ENCODE data around the gene SCAMP4. TPM values are rescaled to one million over a fixed set of nuclear protein-coding genes. Genes with fewer than 3 reads are reported as not detected.
"Not testable (repeated sequence)": the region's sequence is repeated elsewhere in the genome, so short reads cannot be mapped to it uniquely, and the experiment has no call there.

The SCAMP4 gene
- total RNA-seq, 4 donors from 2014 or later = 26.6 to 76.5 (median 59.3) TPM

DNA sequence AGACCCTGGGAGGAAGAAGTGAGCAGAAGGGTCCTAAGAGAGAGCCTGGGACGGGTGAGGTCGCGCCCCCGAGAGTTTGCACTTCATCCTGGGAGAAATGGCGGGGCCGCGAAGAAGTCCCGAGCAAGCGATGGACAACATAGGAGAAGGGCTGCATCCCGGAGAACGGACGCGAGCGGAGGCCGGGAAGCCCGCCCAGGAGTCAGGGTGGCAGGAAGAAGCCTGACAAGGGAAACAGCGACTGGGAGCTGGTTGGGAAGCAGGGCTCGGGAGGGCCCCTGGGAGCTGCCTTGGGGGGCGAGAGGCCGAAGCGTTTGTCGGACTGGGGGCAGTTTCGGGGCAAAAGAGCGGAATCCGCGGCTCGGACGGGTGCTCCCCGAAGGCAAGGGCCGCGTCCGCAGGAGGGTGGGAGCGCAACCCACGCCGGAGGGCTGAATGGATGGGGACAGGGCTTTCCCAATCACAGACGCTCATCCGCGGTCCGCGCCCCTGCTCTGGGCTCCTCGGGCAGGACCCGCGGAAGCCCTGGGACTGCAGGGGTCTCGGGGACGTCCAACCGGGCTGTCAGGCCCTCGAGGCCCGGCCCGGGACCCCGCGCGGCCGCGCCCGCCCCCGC, 20.4 kb upstream of the SCAMP4 start:
- Histone ChIP-seq H3K27ac (replicated peaks in 1 of 4) (peak overlapping the region; percentile 75 to 91 (median 86)), H3K9me3 (no peaks in the 10 kb centered on the region), H3K36me3 (peaks cover 0 to 16% (median 10%) of the 10 kb centered on the region in 4 donors), H3K4me3 (peak overlapping the region; percentile 65 to 88 (median 72)), H3K27me3 (no peaks in the 10 kb centered on the region), H3K4me1 (peaks cover 40 to 57% (median 51%) of the 10 kb centered on the region in 4 donors)
- WGBS = under 1% methylated on average over 26 of the region's 56 CpGs
- no peak for TF ChIP-seq EP300 (IDR thresholded peaks at IDR 0.05)
- no peak for TF ChIP-seq CTCF (IDR thresholded peaks at IDR 0.05)
- TF ChIP-seq POLR2A (IDR thresholded peaks at IDR 0.05; ENCODE audit: low read depth) = no peak
- no peak for TF ChIP-seq POLR2AphosphoS5 (IDR thresholded peaks at IDR 0.05)
- no peak for DNase-seq (ENCODE audit: extremely low spot score)
- intact Hi-C loops (cut with DNase I) = no loop called here

- WGBS = 41% methylated on average over 23 of the region's 46 CpGs
- H3K36me3 ChIP-seq = not testable (repeated sequence)
These were observed 19.6 kb upstream of the SCAMP4 start, which contains the start of gene ABHD17A for GRCh38 chr19:1885398-1886119. Gene ABHD17A (minus strand): TSS chr19:1885496. CDS start chr19:1881566, 3,930 bp downstream.

DNA sequence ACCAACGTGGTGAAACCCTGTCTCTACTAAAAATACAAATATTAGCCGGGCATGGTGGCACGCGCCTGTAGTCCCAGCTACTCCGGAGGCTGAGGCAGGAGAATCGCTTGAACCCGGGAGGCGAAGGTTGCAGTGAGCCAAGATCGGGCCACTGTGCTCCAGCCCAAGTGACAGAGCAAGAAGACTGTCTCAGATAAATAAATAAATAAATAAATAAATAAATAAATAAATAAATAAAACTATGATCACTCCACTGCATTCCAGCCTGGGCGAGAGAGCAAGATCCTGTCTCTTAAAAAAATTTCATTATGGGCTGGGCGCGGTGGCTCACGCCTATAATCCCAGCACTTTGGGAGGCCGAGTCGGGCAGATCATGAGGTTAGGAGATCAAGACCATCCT, 18.8 kb upstream of the SCAMP4 start:
- DNase-seq (ENCODE audit: extremely low spot score); intact Hi-C loops (cut with DNase I); H3K36me3 ChIP-seq; H3K9me3 ChIP-seq; H3K27me3 ChIP-seq; H3K27ac ChIP-seq (replicated peaks in 1 of 4); H3K4me3 ChIP-seq: not testable (repeated sequence)
- H3K4me1 ChIP-seq = peaks cover 30 to 42% (median 36%) of the 10 kb centered on the region in 4 donors
- WGBS = 95% methylated on average over 15 of the region's 15 CpGs

More at GRCh38 chr19:1885398-1886119, 19.6 kb upstream of the SCAMP4 start, which contains the start of gene ABHD17A:
- Histone ChIP-seq H3K4me3 (peak within 1 kb of the TSS; percentile 65 to 88 (median 72)), H3K27ac (replicated peaks in 1 of 4) (peak within 1 kb of the TSS; percentile 75 to 91 (median 86)), H3K4me1 (peaks cover 33 to 50% (median 44%) of the 10 kb centered on the region in 4 donors)
- TF ChIP-seq POLR2AphosphoS5 (IDR thresholded peaks at IDR 0.05) = peak; percentile 94 to 96
- TF ChIP-seq POLR2A (IDR thresholded peaks at IDR 0.05; ENCODE audit: low read depth) = peak; percentile 15
- intact Hi-C loops (cut with DNase I); H3K27me3 ChIP-seq; H3K9me3 ChIP-seq: not testable (repeated sequence)
- DNase-seq (ENCODE audit: extremely low spot score) = peak; percentile 99

DNA sequence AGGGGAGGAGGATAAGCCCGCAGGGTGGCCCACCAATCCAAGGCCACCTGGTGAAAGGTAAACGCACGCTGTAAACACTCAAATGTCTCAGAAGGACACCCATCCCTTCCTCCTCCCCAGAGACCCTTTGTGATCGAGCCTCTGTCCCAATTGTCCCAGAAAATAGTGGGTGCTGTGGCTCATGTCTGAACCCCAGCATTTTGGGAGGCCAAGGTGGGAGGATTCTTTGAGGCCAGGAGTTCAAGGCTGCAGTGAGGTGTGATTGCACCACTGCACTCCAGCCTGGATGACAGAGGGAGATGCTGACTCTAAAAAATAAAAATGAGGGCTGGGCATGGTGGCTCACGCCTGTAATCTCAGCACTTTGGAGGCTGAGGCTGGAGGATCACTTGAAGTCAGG, 16.8 kb upstream of the SCAMP4 start:
- intact Hi-C loops (cut with DNase I) = no loop called here
- 83% methylated on average over 5 of the region's 5 CpGs for WGBS
- H3K27ac ChIP-seq (replicated peaks in 1 of 4) = no peak overlapping the region

DNA sequence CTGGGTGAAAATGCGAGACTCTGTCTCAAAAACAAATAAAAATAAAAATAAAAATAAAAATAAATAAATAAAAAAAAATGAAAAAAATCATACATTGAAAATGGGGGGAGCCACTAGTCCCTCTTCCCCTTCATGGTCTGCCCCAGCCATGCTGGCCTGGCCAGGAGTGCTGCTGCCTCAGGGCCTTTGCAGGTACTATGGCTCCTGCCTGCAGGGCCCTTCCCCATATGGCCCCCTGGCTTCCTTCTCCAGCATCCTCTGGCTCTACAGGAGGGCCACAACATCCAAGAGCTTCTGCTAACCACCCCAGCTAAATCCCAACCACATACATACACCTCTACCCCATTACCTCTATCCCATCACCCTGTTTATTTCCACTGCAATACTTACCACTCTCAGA, 15.3 kb upstream of the SCAMP4 start:
- no peak for DNase-seq (ENCODE audit: extremely low spot score)
- H3K4me1 ChIP-seq = peaks cover 0 to 6% (median 3%) of the 10 kb centered on the region in 4 donors
- WGBS = 96% methylated on average over 1 of the region's 1 CpG
- no peaks in the 10 kb centered on the region for H3K27me3 ChIP-seq
- no peak for TF ChIP-seq POLR2AphosphoS5 (IDR thresholded peaks at IDR 0.05)
- TF ChIP-seq CTCF (IDR thresholded peaks at IDR 0.05) = no peak
- no peak for TF ChIP-seq POLR2A (IDR thresholded peaks at IDR 0.05; ENCODE audit: low read depth)
- TF ChIP-seq EP300 (IDR thresholded peaks at IDR 0.05) = no peak
- H3K9me3 ChIP-seq = no peaks in the 10 kb centered on the region
- intact Hi-C loops (cut with DNase I) = no loop called here
- H3K36me3 ChIP-seq = no peaks in the 10 kb centered on the region
- H3K27ac ChIP-seq (replicated peaks in 1 of 4) = no peak overlapping the region
- H3K4me3 ChIP-seq = no peak overlapping the region

More for the DNA sequence above, 16.8 kb upstream of the SCAMP4 start:
- H3K27me3 ChIP-seq = no peaks in the 10 kb centered on the region
- H3K36me3 ChIP-seq = no peaks in the 10 kb centered on the region
- DNase-seq (ENCODE audit: extremely low spot score) = no peak
- no peak overlapping the region for H3K4me3 ChIP-seq
- H3K4me1 ChIP-seq = peaks cover 13 to 21% (median 16%) of the 10 kb centered on the region in 4 donors
- no peaks in the 10 kb centered on the region for H3K9me3 ChIP-seq
- TF ChIP-seq CTCF (IDR thresholded peaks at IDR 0.05) (no peak), POLR2A (IDR thresholded peaks at IDR 0.05; ENCODE audit: low read depth) (no peak), POLR2AphosphoS5 (IDR thresholded peaks at IDR 0.05) (no peak), EP300 (IDR thresholded peaks at IDR 0.05) (no peak)

Data from esophagus muscularis mucosa (tissue), 4 donors.